HEK293 (cell line): ENCODE data around the gene SCG3.
"Not testable (repeated sequence)": the region's sequence is repeated elsewhere in the genome, so short reads cannot be mapped to it uniquely, and the experiment has no call there.

Experiments
- CTCF ChIA-PET: fragments of 350-600 bp; formaldehyde crosslinking; extraction: SDS; loops from one replicate; lab custom pipeline; 2021; ENCODE audit warnings: antibody characterized with exemption; lab: Yijun Ruan, JAX
- POLR2A ChIA-PET: fragments of 300-600 bp; formaldehyde crosslinking; extraction: SDS; loops from one replicate; lab custom pipeline; 2020; ENCODE audit warnings: antibody characterized with exemption, inconsistent platforms; lab: Yijun Ruan, JAX
- H3K27ac ChIP-seq: fragments of 200-500 bp; sonication (Bioruptor generic); 2 replicates; pipeline ENCODE4 v1.5.1; 2014; ENCODE audit warnings: low read depth, low read length, control low read depth, inconsistent platforms; ENCODE audit errors: extremely low read depth
- H3K36me3 ChIP-seq, 2 experiments: fragments of 200-500 bp in 1 of 2; sonication (Bioruptor generic) in 1 of 2; 1 replicate in 1 of 2; 2 replicates in 1 of 2; pipeline ENCODE4 v1.5.1; 2014 to 2017; ENCODE audit warnings: inconsistent platforms in 2 of 2, low read length in 2 of 2; ENCODE audit not compliant: control insufficient read depth in 2 of 2, insufficient read depth in 1 of 2
- H3K4me1 ChIP-seq: fragments of 200-500 bp; sonication (Bioruptor generic); 2 replicates; pipeline ENCODE4 v1.5.1; 2014; ENCODE audit warnings: mild to moderate bottlenecking, low read length, inconsistent platforms; ENCODE audit not compliant: control insufficient read depth, insufficient read depth
- H3K4me3 ChIP-seq: 2 replicates; pipeline ENCODE4 v1.5.1; 2011; ENCODE audit warnings: low read depth, mild to moderate bottlenecking, control low read depth, low read length, moderate library complexity
- H3K9me3 ChIP-seq: fragments of 200-500 bp; sonication (Bioruptor generic); 2 replicates; pipeline ENCODE4 v1.5.1; 2014; ENCODE audit warnings: low read depth, low read length, inconsistent platforms; ENCODE audit not compliant: control insufficient read depth, insufficient read depth
- AEBP2 ChIP-seq: fragments of 450-650 bp; formaldehyde crosslinking; IDR thresholded peaks from 2 replicates; pipeline ENCODE4 v1.5.1; 2016; ENCODE audit warnings: missing biosample characterization, missing genetic modification characterization, borderline replicate concordance
- EGR2 ChIP-seq: fragments of 450-650 bp; formaldehyde crosslinking; IDR thresholded peaks from 2 replicates; pipeline ENCODE4 v1.5.1; 2016; ENCODE audit warnings: low read depth, missing biosample characterization, missing genetic modification characterization
- KLF7 ChIP-seq: fragments of 450-650 bp; formaldehyde crosslinking; IDR thresholded peaks from 2 replicates; pipeline ENCODE4 v1.5.1; 2016; ENCODE audit warnings: missing biosample characterization, missing genetic modification characterization, borderline replicate concordance
- PATZ1 ChIP-seq: fragments of 450-650 bp; formaldehyde crosslinking; IDR thresholded peaks from 2 replicates; pipeline ENCODE4 v1.5.1; 2016; ENCODE audit warnings: missing biosample characterization, missing genetic modification characterization
- SCRT2 ChIP-seq: fragments of 450-650 bp; formaldehyde crosslinking; IDR thresholded peaks from 2 replicates; pipeline ENCODE4 v1.5.1; 2016; ENCODE audit warnings: missing biosample characterization, missing genetic modification characterization
- WT1 ChIP-seq: fragments of 450-650 bp; formaldehyde crosslinking; IDR thresholded peaks from 2 replicates; pipeline ENCODE4 v1.5.1; 2016; ENCODE audit warnings: missing biosample characterization, missing genetic modification characterization
- ZBTB1 ChIP-seq: fragments of 450-650 bp; formaldehyde crosslinking; IDR thresholded peaks from 2 replicates; pipeline ENCODE4 v1.5.1; 2016; ENCODE audit warnings: missing biosample characterization, missing genetic modification characterization
- ZNF148 ChIP-seq: fragments of 450-650 bp; formaldehyde crosslinking; IDR thresholded peaks from 2 replicates; pipeline ENCODE4 v1.5.0; 2017; ENCODE audit warnings: missing biosample characterization, missing genetic modification characterization, borderline replicate concordance
- ZNF155 ChIP-seq: fragments of 450-650 bp; formaldehyde crosslinking; IDR thresholded peaks from 2 replicates; pipeline ENCODE4 v1.5.1; 2016; ENCODE audit warnings: missing biosample characterization, missing genetic modification characterization
- ZNF19 ChIP-seq: fragments of 450-650 bp; formaldehyde crosslinking; IDR thresholded peaks from 2 replicates; pipeline ENCODE4; 2016; ENCODE audit warnings: missing biosample characterization, missing genetic modification characterization, low read depth
- ZNF37A ChIP-seq: fragments of 450-650 bp; IDR thresholded peaks from 2 replicates; pipeline ENCODE4 v1.5.1; 2018; ENCODE audit warnings: missing biosample characterization, missing genetic modification characterization
- ZNF544 ChIP-seq: fragments of 450-650 bp; formaldehyde crosslinking; IDR thresholded peaks from 2 replicates; pipeline ENCODE4 v1.5.0; 2017; ENCODE audit warnings: missing biosample characterization, missing genetic modification characterization
- ZNF561 ChIP-seq: fragments of 450-650 bp; IDR thresholded peaks from 2 replicates; pipeline ENCODE4 v1.5.1; 2018; ENCODE audit warnings: missing biosample characterization, missing genetic modification characterization, borderline replicate concordance
- ZNF623 ChIP-seq: fragments of 450-650 bp; formaldehyde crosslinking; IDR thresholded peaks from 2 replicates; pipeline ENCODE4 v1.5.1; 2016; ENCODE audit warnings: missing biosample characterization, missing genetic modification characterization
- ZNF664 ChIP-seq: fragments of 450-650 bp; formaldehyde crosslinking; IDR thresholded peaks from 2 replicates; pipeline ENCODE4 v1.5.1; 2016; ENCODE audit warnings: missing biosample characterization, missing genetic modification characterization
- ZSCAN18 ChIP-seq: fragments of 450-650 bp; formaldehyde crosslinking; IDR thresholded peaks from 2 replicates; pipeline ENCODE4 v1.5.1; 2016; ENCODE audit warnings: missing biosample characterization, missing genetic modification characterization

SCG3 gene

GRCh38 chr15:51642696-51643095 is 38.6 kb upstream of the SCG3 start:
- POLR2A ChIA-PET, result interaction anchor here (0.7 kb wide), 1 partner anchor 442 kb away, joined by 7 read pairs; no protein-coding TSS in a partner anchor
- no peak overlapping the region for H3K27ac ChIP-seq
- TF ChIP-seq ZBTB1 (tag by site-specific recombination) (no peak), WT1 (tag by site-specific recombination) (no peak), ZNF19 (tag by site-specific recombination) (no peak), ZNF148 (no peak), EGR2 (no peak), ZSCAN18 (tag by site-specific recombination) (no peak), ZNF544 (no peak), KLF7 (tag by site-specific recombination) (no peak), AEBP2 (tag by site-specific recombination) (no peak), ZNF561 (tag by site-specific recombination) (no peak), ZNF37A (no peak), ZNF155 (tag by site-specific recombination) (no peak), PATZ1 (no peak), SCRT2 (tag by site-specific recombination) (no peak)
- TF ChIP-seq, all 188 proteins: peak for 0
- Histone ChIP-seq H3K36me3 (no peaks in the 10 kb centered on the region), H3K9me3 (no peaks in the 10 kb centered on the region), H3K4me3 (no peak overlapping the region), H3K4me1 (no peaks in the 10 kb centered on the region)
- CTCF ChIA-PET, result no interaction called here

- CTCF ChIA-PET, result interaction anchor here (1.5 to 5.8 kb wide), 2 partner anchors 10 to 129 kb away, joined by 4 to 109 read pairs; no protein-coding TSS in a partner anchor
- H3K36me3 ChIP-seq, result no peaks in the 10 kb centered on the region
- H3K4me1 ChIP-seq, result no peaks in the 10 kb centered on the region
- H3K4me3 ChIP-seq, result no peak overlapping the region
- no peaks in the 10 kb centered on the region for H3K9me3 ChIP-seq
- no peak for TF ChIP-seq ZNF664 (tag by site-specific recombination)
- 0 out of 2 replicates have a peak, but pooled peaks have one; percentile 20 for TF ChIP-seq ZNF623 (tag by site-specific recombination)
- POLR2A ChIA-PET, result interaction anchor here (0.6 to 0.8 kb wide), 2 partner anchors 71 to 129 kb away, joined by 3 read pairs; no protein-coding TSS in a partner anchor
- H3K27ac ChIP-seq, result no peak overlapping the region
Observed at GRCh38 chr15:51647128-51647562, 34.2 kb upstream of the SCG3 start.

GRCh38 chr15:51648101-51648500 is 33.2 kb upstream of the SCG3 start:
- not testable (repeated sequence) for H3K4me3 ChIP-seq, H3K27ac ChIP-seq, H3K36me3 ChIP-seq, H3K9me3 ChIP-seq, H3K4me1 ChIP-seq
- POLR2A ChIA-PET, result interaction anchor here (0.6 kb wide), 2 partner anchors 70 to 481 kb away, joined by 3 to 9 read pairs; no protein-coding TSS in a partner anchor
- CTCF ChIA-PET, result interaction anchor here (1.5 to 5.8 kb wide), 2 partner anchors 9 to 128 kb away, joined by 4 to 109 read pairs; no protein-coding TSS in a partner anchor
